Occipital lobe (tissue), 3 donors: ENCODE data around the gene ZNF749. TPM values are rescaled to one million over a fixed set of nuclear protein-coding genes. Genes with fewer than 3 reads are reported as not detected.
A peak's percentile ranks its signal among the peaks of the same experiment; 100 is the strongest.
"Not testable (repeated sequence)": the region's sequence is repeated elsewhere in the genome, so short reads cannot be mapped to it uniquely, and the experiment has no call there.

Experiments
- DNase-seq: peaks from one replicate; lab custom pipeline; 2025; lab: John Stamatoyannopoulos, UW
- small RNA-seq: library from RNA; depleted of rRNA; stranded (forward); fragments of <200 nt; gene quantifications from one replicate; pipeline ENCODE3, GENCODE V24; 2014
- total RNA-seq: library from RNA; depleted of rRNA; stranded (reverse); fragments of >200 nt; gene quantifications from one replicate; pipeline ENCODE4 v1.2.3, GENCODE V29; 2014

Gene ZNF749
- total RNA-seq, 1 donor from 2014 or later, result 37.1 TPM

- DNase-seq, result no peak
These were observed 30.7 kb downstream of the ZNF749 start for GRCh38 chr19:57465680-57466381.

GRCh38 chr19:57466489-57466888 lies 31.4 kb downstream of the ZNF749 start:
- no peak for DNase-seq

GRCh38 chr19:57473646-57474045 lies 38.5 kb downstream of the ZNF749 start:
- DNase-seq, result no peak

- DNase-seq, result peak; percentile 90
These were observed 42.3 kb downstream of the ZNF749 start, which contains the start of gene ZNF772 for GRCh38 chr19:57477191-57478008. Gene ZNF772 (minus strand): TSS chr19:57477566. CDS start chr19:57477309, 257 bp downstream.

GRCh38 chr19:57487477-57488298 lies 52.6 kb downstream of the ZNF749 start, which contains the start of gene ZNF419:
Gene ZNF419 (plus strand): TSS chr19:57487750. CDS start chr19:57487951, 201 bp downstream.
- DNase-seq, result peak; percentile 81

- DNase-seq, result not testable (repeated sequence)
These were observed 53.1 kb downstream of the ZNF749 start for GRCh38 chr19:57488299-57488644.

Small RNA genes within 50 kb of the gene (small RNA-seq; reads per million reads assigned to genes)
- not detected for gene VN1R107P

Other genes with a start within 250 kb of the ZNF749 start
- gene ZNF264, start 243.8 kb upstream of the ZNF749 start, total RNA-seq, result 27.5 TPM
- gene AURKC, start 204.3 kb upstream of the ZNF749 start, total RNA-seq, result 1.1 TPM
- gene ZNF805, start 194.7 kb upstream of the ZNF749 start, total RNA-seq, result 34.2 TPM
- 155 TPM for gene ZNF460, start 154.8 kb upstream of the ZNF749 start, total RNA-seq
- 40.7 TPM for gene ZNF543, start 114.9 kb upstream of the ZNF749 start, total RNA-seq
- gene ZNF304, start 84.1 kb upstream of the ZNF749 start, total RNA-seq, result 22.1 TPM
- gene TRAPPC2B, start 71.8 kb upstream of the ZNF749 start, total RNA-seq, result 26.2 TPM
- 11.2 TPM for gene ZNF547, start 71.8 kb upstream of the ZNF749 start, total RNA-seq
- gene ZNF548, start 45.5 kb upstream of the ZNF749 start, total RNA-seq, result 49.1 TPM
- 31.7 TPM for gene ZNF17, start 24.2 kb upstream of the ZNF749 start, total RNA-seq
- gene VN1R1, start 21.8 kb downstream of the ZNF749 start, total RNA-seq, result 5.0 TPM
- 73.9 TPM for gene ZNF772, start 42.2 kb downstream of the ZNF749 start, total RNA-seq
- 32.1 TPM for gene ZNF419, start 52.4 kb downstream of the ZNF749 start, total RNA-seq
- gene ZNF773, start 64.6 kb downstream of the ZNF749 start, total RNA-seq, result 26.4 TPM
- gene ZNF549, start 92.0 kb downstream of the ZNF749 start, total RNA-seq, result 18.7 TPM
- 12.8 TPM for gene ZNF550, start 124.5 kb downstream of the ZNF749 start, total RNA-seq
- gene ZNF416, start 143.6 kb downstream of the ZNF749 start, total RNA-seq, result 15.1 TPM
- gene ZIK1, start 148.8 kb downstream of the ZNF749 start, total RNA-seq, result 33.7 TPM
- gene ZNF530, start 164.6 kb downstream of the ZNF749 start, total RNA-seq, result 3.6 TPM
- gene ZNF134, start 178.9 kb downstream of the ZNF749 start, total RNA-seq, result 41.0 TPM
- 34.9 TPM for gene ZNF211, start 197.8 kb downstream of the ZNF749 start, total RNA-seq
- not detected for gene ZSCAN4, start 233.6 kb downstream of the ZNF749 start, total RNA-seq
- gene ZNF551, start 246.7 kb downstream of the ZNF749 start, total RNA-seq, result 30.1 TPM